WTC11 (cell line): ENCODE results near the gene PRXL2B. TPM values are rescaled to one million over a fixed set of nuclear protein-coding genes. Genes with fewer than 3 reads are reported as not detected.

Source experiments
- ATAC-seq: fragments of 200-7000 bp; cut with Tn5 transposase; 2 replicates; pipeline ENCODE4 v1.10.0; 2021; ENCODE audit warnings: mild to moderate bottlenecking, moderate library complexity
- CTCF ChIA-PET: fragments of 300-600 bp; sonication (Branson Sonifier 250); formaldehyde crosslinking; loops from one replicate; lab custom pipeline; 2021; ENCODE audit warnings: antibody characterized with exemption; lab: Charles Lee
- POLR2A ChIA-PET: fragments of 350-600 bp; sonication (Branson Sonifier 250); formaldehyde crosslinking; loops from one replicate; lab custom pipeline; 2021; ENCODE audit warnings: antibody characterized with exemption; lab: Charles Lee
- DNase-seq: peaks from one replicate; pipeline ENCODE4 v3.0.0; 2021; ENCODE audit warnings: low spot score
- H3K27ac Mint-ChIP-seq: 2 replicates; pipeline ENCODE4 v1.8.0; 2021; ENCODE audit warnings: mixed read lengths
- H3K27me3 Mint-ChIP-seq: 2 replicates; pipeline ENCODE4 v1.8.0; 2021; ENCODE audit warnings: low read depth, mild to moderate bottlenecking, moderate library complexity, mixed read lengths
- H3K36me3 Mint-ChIP-seq: 2 replicates; pipeline ENCODE4 v1.8.0; 2021; ENCODE audit warnings: mixed read lengths
- H3K4me1 Mint-ChIP-seq: 2 replicates; pipeline ENCODE4 v1.8.0; 2022; ENCODE audit warnings: mixed read lengths
- H3K4me3 Mint-ChIP-seq: 2 replicates; pipeline ENCODE4 v1.8.0; 2021; ENCODE audit warnings: mild to moderate bottlenecking, moderate library complexity, mixed read lengths
- H3K9me3 Mint-ChIP-seq: 2 replicates; pipeline ENCODE4 v1.8.0; 2021; ENCODE audit warnings: mixed read lengths
- FOXP1 ChIP-seq: sonication (generic); formaldehyde crosslinking; IDR thresholded peaks from 2 replicates; pipeline ENCODE4 v1.8.0; 2022; ENCODE audit warnings: missing genetic modification reagents, mild to moderate bottlenecking, moderate library complexity, borderline replicate concordance
- GRHL2 ChIP-seq: fragments of 250-450 bp; sonication (Bioruptor Pico); IDR thresholded peaks from 2 replicates; pipeline ENCODE4 v1.8.0; 2022; ENCODE audit warnings: mild to moderate bottlenecking, moderate library complexity; ENCODE audit not compliant: insufficient replicate concordance, severe bottlenecking
- KAT7 ChIP-seq: sonication (generic); formaldehyde crosslinking; IDR thresholded peaks from 2 replicates; pipeline ENCODE4 v1.8.1; 2023; ENCODE audit warnings: missing genetic modification reagents, mild to moderate bottlenecking, borderline replicate concordance
- NFE2L1 ChIP-seq: sonication (generic); formaldehyde crosslinking; IDR thresholded peaks from 2 replicates; pipeline ENCODE4 v1.8.1; 2023; ENCODE audit warnings: missing genetic modification reagents
- PRRX2 ChIP-seq: fragments of 250-450 bp; sonication (Bioruptor Pico); IDR thresholded peaks from 2 replicates; pipeline ENCODE4 v1.8.0; 2021; ENCODE audit warnings: mild to moderate bottlenecking
- TEAD4 ChIP-seq: sonication (generic); formaldehyde crosslinking; IDR thresholded peaks from 2 replicates; pipeline ENCODE4 v1.8.0; 2022; ENCODE audit warnings: mild to moderate bottlenecking, missing genetic modification reagents
- TP53 ChIP-seq: sonication (generic); formaldehyde crosslinking; IDR thresholded peaks from 2 replicates; pipeline ENCODE4 v1.8.1; 2023; ENCODE audit warnings: mild to moderate bottlenecking, missing genetic modification reagents
- ZNF416 ChIP-seq: fragments of 250-450 bp; sonication (Bioruptor Pico); IDR thresholded peaks from 2 replicates; pipeline ENCODE4 v1.9.0; 2021; ENCODE audit warnings: mild to moderate bottlenecking, inconsistent platforms
- total RNA-seq: library from RNA; stranded (reverse); gene quantifications from 3 replicates; pipeline ENCODE4 v1.2.3, GENCODE V29; 2021
- TF ChIP-seq, protein P1 (sequence below): sonication (generic); formaldehyde crosslinking; IDR thresholded peaks from 2 replicates; pipeline ENCODE4 v1.8.0; 2022; ENCODE audit warnings: mild to moderate bottlenecking, missing genetic modification reagents
- TF ChIP-seq, protein P2 (sequence below): sonication (generic); formaldehyde crosslinking; IDR thresholded peaks from 2 replicates; pipeline ENCODE4 v1.8.1; 2022; ENCODE audit warnings: missing genetic modification reagents, borderline replicate concordance
- TF ChIP-seq, protein P3 (sequence below): sonication (generic); formaldehyde crosslinking; IDR thresholded peaks from 2 replicates; pipeline ENCODE4 v1.8.0; 2022; ENCODE audit warnings: missing genetic modification reagents
- TF ChIP-seq, protein P4 (sequence below): sonication (generic); formaldehyde crosslinking; IDR thresholded peaks from 2 replicates; pipeline ENCODE4 v1.8.0; 2022; ENCODE audit warnings: mild to moderate bottlenecking, missing genetic modification reagents
- TF ChIP-seq, protein P5 (sequence below): sonication (generic); formaldehyde crosslinking; IDR thresholded peaks from 2 replicates; pipeline ENCODE4 v1.8.1; 2023; ENCODE audit warnings: mild to moderate bottlenecking, missing genetic modification reagents, moderate library complexity
- TF ChIP-seq, protein P6 (sequence below): fragments of 250-450 bp; sonication (Bioruptor Pico); IDR thresholded peaks from 2 replicates; pipeline ENCODE4 v1.9.0; 2021; ENCODE audit warnings: moderate library complexity, mild to moderate bottlenecking, inconsistent platforms, borderline replicate concordance
- TF ChIP-seq, protein P7 (sequence below): sonication (generic); formaldehyde crosslinking; IDR thresholded peaks from 2 replicates; pipeline ENCODE4 v1.8.1; 2023; ENCODE audit warnings: mild to moderate bottlenecking, missing genetic modification reagents, moderate library complexity

The PRXL2B gene
- total RNA-seq, 1 experiment from 2014 or later, result 50.3 TPM

DNA sequence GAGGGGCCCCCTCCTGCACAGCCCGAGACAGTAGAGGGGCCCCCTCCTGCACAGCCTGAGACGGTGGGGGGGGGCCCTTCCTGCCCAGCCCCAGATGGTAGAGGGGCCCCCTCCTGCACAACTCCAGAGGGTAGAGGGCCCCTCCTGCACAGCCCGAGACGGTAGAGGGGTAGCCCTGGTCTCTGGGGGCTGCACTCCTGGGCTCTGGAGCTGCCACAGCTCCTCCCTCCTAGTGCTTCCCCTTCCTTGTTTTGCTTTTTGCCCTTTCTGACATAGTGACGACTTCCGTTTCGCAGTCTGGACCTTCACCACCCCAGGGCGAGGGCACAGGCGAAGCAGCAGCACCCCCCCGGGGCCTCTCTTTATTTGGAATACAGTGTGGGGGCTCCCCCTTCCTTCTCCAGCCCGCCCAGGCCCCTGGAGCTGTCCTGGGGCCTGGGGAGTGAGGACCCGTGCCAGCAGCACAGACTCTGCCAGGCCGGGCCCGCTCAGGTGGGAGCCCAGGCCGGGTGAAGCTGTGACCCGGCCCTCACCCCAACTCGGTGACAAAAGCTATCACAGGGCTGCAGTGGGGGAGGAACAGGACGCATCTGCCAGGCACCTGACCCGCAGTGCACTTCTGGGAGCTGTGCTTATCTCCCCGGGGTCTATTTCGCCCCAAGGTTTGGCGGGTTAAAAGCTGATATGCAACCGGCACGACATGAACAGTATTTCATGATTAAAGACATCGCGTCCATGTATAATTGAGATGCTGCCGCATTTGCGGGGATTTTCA, 1.1 kb upstream of the PRXL2B start:
- peak; percentile 2; the same call in 1 of the 2 replicates for ATAC-seq
- Mint-ChIP-seq H3K9me3 (no peaks in the 10 kb centered on the region), H3K36me3 (peaks cover 10% of the 10 kb centered on the region; the same call in 1 of the 2 replicates), H3K4me1 (peaks cover 19% of the 10 kb centered on the region), H3K27me3 (no peaks in the 10 kb centered on the region), H3K27ac (no peak overlapping the region), H3K4me3 (peak overlapping the region; percentile 75)
- ChIA-PET CTCF (interaction anchor here (0.8 to 3.5 kb wide), 9 partner anchors 23 to 1006 kb away, joined by 3 to 28 read pairs (median 4); partner anchors contain the start of gene TNFRSF14), POLR2A (interaction anchor here (0.6 to 1.9 kb wide), 5 partner anchors 8 to 39 kb away, joined by 3 to 6 read pairs (median 3); no protein-coding TSS in a partner anchor)
- no peak for TF ChIP-seq FOXP1 (CRISPR knock-in tag)
- no peak for TF ChIP-seq GRHL2 (CRISPR knock-in tag)
- TF ChIP-seq, protein P1, sequence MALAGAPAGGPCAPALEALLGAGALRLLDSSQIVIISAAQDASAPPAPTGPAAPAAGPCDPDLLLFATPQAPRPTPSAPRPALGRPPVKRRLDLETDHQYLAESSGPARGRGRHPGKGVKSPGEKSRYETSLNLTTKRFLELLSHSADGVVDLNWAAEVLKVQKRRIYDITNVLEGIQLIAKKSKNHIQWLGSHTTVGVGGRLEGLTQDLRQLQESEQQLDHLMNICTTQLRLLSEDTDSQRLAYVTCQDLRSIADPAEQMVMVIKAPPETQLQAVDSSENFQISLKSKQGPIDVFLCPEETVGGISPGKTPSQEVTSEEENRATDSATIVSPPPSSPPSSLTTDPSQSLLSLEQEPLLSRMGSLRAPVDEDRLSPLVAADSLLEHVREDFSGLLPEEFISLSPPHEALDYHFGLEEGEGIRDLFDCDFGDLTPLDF (CRISPR knock-in tag), result no peak
- TF ChIP-seq ZNF416, result no peak
- TF ChIP-seq, protein P2, sequence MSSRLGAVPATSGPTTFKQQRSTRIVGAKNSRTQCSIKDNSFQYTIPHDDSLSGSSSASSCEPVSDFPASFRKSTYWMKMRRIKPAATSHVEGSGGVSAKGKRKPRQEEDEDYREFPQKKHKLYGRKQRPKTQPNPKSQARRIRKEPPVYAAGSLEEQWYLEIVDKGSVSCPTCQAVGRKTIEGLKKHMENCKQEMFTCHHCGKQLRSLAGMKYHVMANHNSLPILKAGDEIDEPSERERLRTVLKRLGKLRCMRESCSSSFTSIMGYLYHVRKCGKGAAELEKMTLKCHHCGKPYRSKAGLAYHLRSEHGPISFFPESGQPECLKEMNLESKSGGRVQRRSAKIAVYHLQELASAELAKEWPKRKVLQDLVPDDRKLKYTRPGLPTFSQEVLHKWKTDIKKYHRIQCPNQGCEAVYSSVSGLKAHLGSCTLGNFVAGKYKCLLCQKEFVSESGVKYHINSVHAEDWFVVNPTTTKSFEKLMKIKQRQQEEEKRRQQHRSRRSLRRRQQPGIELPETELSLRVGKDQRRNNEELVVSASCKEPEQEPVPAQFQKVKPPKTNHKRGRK (CRISPR knock-in tag), result no peak
- TF ChIP-seq PRRX2, result no peak
- TF ChIP-seq, protein P3, sequence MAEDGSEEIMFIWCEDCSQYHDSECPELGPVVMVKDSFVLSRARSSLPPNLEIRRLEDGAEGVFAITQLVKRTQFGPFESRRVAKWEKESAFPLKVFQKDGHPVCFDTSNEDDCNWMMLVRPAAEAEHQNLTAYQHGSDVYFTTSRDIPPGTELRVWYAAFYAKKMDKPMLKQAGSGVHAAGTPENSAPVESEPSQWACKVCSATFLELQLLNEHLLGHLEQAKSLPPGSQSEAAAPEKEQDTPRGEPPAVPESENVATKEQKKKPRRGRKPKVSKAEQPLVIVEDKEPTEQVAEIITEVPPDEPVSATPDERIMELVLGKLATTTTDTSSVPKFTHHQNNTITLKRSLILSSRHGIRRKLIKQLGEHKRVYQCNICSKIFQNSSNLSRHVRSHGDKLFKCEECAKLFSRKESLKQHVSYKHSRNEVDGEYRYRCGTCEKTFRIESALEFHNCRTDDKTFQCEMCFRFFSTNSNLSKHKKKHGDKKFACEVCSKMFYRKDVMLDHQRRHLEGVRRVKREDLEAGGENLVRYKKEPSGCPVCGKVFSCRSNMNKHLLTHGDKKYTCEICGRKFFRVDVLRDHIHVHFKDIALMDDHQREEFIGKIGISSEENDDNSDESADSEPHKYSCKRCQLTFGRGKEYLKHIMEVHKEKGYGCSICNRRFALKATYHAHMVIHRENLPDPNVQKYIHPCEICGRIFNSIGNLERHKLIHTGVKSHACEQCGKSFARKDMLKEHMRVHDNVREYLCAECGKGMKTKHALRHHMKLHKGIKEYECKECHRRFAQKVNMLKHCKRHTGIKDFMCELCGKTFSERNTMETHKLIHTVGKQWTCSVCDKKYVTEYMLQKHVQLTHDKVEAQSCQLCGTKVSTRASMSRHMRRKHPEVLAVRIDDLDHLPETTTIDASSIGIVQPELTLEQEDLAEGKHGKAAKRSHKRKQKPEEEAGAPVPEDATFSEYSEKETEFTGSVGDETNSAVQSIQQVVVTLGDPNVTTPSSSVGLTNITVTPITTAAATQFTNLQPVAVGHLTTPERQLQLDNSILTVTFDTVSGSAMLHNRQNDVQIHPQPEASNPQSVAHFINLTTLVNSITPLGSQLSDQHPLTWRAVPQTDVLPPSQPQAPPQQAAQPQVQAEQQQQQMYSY (CRISPR knock-in tag), result peak; percentile 95
- TF ChIP-seq KAT7 (CRISPR knock-in tag), result no peak
- no peak for TF ChIP-seq NFE2L1 (CRISPR knock-in tag)
- TF ChIP-seq TP53 (CRISPR knock-in tag), result 0 out of 2 replicates have a peak, but pooled peaks have one; percentile 15
- TF ChIP-seq, protein P4, sequence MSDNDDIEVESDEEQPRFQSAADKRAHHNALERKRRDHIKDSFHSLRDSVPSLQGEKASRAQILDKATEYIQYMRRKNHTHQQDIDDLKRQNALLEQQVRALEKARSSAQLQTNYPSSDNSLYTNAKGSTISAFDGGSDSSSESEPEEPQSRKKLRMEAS (CRISPR knock-in tag), result no peak
- TF ChIP-seq, protein P5, sequence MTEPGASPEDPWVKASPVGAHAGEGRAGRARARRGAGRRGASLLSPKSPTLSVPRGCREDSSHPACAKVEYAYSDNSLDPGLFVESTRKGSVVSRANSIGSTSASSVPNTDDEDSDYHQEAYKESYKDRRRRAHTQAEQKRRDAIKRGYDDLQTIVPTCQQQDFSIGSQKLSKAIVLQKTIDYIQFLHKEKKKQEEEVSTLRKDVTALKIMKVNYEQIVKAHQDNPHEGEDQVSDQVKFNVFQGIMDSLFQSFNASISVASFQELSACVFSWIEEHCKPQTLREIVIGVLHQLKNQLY, result no peak
- TF ChIP-seq, protein P6, sequence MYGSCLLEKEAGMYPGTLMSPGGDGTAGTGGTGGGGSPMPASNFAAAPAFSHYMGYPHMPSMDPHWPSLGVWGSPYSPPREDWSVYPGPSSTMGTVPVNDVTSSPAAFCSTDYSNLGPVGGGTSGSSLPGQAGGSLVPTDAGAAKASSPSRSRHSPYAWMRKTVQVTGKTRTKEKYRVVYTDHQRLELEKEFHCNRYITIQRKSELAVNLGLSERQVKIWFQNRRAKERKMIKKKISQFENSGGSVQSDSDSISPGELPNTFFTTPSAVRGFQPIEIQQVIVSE (CRISPR knock-in tag), result no peak
- TF ChIP-seq, protein P7, sequence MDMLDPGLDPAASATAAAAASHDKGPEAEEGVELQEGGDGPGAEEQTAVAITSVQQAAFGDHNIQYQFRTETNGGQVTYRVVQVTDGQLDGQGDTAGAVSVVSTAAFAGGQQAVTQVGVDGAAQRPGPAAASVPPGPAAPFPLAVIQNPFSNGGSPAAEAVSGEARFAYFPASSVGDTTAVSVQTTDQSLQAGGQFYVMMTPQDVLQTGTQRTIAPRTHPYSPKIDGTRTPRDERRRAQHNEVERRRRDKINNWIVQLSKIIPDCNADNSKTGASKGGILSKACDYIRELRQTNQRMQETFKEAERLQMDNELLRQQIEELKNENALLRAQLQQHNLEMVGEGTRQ (CRISPR knock-in tag), result no peak
- no peak for TF ChIP-seq TEAD4 (CRISPR knock-in tag)
- DNase-seq, result no peak
